Trophoblast cell (in vitro differentiated cells and primary cell): Measurements from ENCODE around the gene GRIN2A.

Source experiments
- DNase-seq, 2 donors: peaks; one replicate each; pipeline ENCODE4 v3.0.0-alpha.2; 2016
- H2AFZ ChIP-seq: 2 replicates; pipeline ENCODE4 v1.6.1; 2013; ENCODE audit warnings: low read length, moderate library complexity, mild to moderate bottlenecking; ENCODE audit not compliant: insufficient read depth, poor library complexity
- H2AK5ac ChIP-seq: 2 replicates; pipeline ENCODE4 v1.6.1; 2013; ENCODE audit warnings: mild to moderate bottlenecking, low read length
- H2BK120ac ChIP-seq: 2 replicates; pipeline ENCODE4 v1.6.1; 2013; ENCODE audit warnings: low read length, mild to moderate bottlenecking, moderate library complexity; ENCODE audit not compliant: insufficient read depth, poor library complexity
- H2BK12ac ChIP-seq: 2 replicates; pipeline ENCODE4 v1.6.1; 2013; ENCODE audit warnings: mild to moderate bottlenecking, low read length, moderate library complexity
- H2BK5ac ChIP-seq: 2 replicates; pipeline ENCODE4 v1.6.1; 2013; ENCODE audit warnings: low read length, low read depth, moderate library complexity, mild to moderate bottlenecking; ENCODE audit not compliant: poor library complexity
- H3K14ac ChIP-seq: 2 replicates; pipeline ENCODE4 v1.6.1; 2013; ENCODE audit warnings: mild to moderate bottlenecking, low read length
- H3K18ac ChIP-seq: 2 replicates; pipeline ENCODE4 v1.6.1; 2013; ENCODE audit warnings: mild to moderate bottlenecking, low read length
- H3K23ac ChIP-seq: 2 replicates; pipeline ENCODE4 v1.6.1; 2013; ENCODE audit warnings: low read length
- H3K27ac ChIP-seq: 2 replicates; pipeline ENCODE4 v1.5.1; 2013; ENCODE audit warnings: low read depth, mild to moderate bottlenecking, inconsistent platforms, low read length, moderate library complexity
- H3K27me3 ChIP-seq: 2 replicates; pipeline ENCODE4 v1.6.1; 2013; ENCODE audit warnings: inconsistent platforms, mild to moderate bottlenecking, low read length, moderate library complexity; ENCODE audit not compliant: insufficient read depth
- H3K36me3 ChIP-seq, 2 experiments: 1 replicate in 1 of 2; 2 replicates in 1 of 2; pipeline ENCODE4 v1.6.1; 2013; ENCODE audit warnings: low read length in 2 of 2, mild to moderate bottlenecking in 2 of 2, moderate library complexity in 1 of 2; ENCODE audit not compliant: insufficient read depth in 2 of 2, control insufficient read depth in 1 of 2
- H3K4ac ChIP-seq: 2 replicates; pipeline ENCODE4 v1.6.1; 2013; ENCODE audit warnings: low read depth, mild to moderate bottlenecking, low read length, moderate library complexity
- H3K4me1 ChIP-seq, 2 experiments: 1 replicate in 1 of 2; 2 replicates in 1 of 2; pipeline ENCODE4 v1.6.1; 2013; ENCODE audit warnings: low read length in 2 of 2, mild to moderate bottlenecking in 2 of 2, moderate library complexity in 1 of 2; ENCODE audit not compliant: insufficient read depth in 2 of 2, control insufficient read depth in 1 of 2
- H3K4me2 ChIP-seq: 2 replicates; pipeline ENCODE4 v1.6.1; 2013; ENCODE audit warnings: inconsistent platforms, mild to moderate bottlenecking, low read length, moderate library complexity
- H3K4me3 ChIP-seq: 2 replicates; pipeline ENCODE4 v1.5.1; 2013; ENCODE audit warnings: mild to moderate bottlenecking, low read depth, low read length, inconsistent platforms
- H3K79me1 ChIP-seq: one replicate; pipeline ENCODE4 v1.6.1; 2013; ENCODE audit warnings: low read length
- H3K79me2 ChIP-seq: 2 replicates; pipeline ENCODE4 v1.6.1; 2013; ENCODE audit warnings: low read length, mild to moderate bottlenecking; ENCODE audit not compliant: control insufficient read depth, insufficient read depth, poor library complexity
- H3K9ac ChIP-seq: 2 replicates; pipeline ENCODE4 v1.6.1; 2013; ENCODE audit warnings: mild to moderate bottlenecking, low read length
- H3K9me3 ChIP-seq: 2 replicates; pipeline ENCODE4 v1.6.1; 2013; ENCODE audit warnings: low read depth, mild to moderate bottlenecking, control low read depth, inconsistent platforms, low read length; ENCODE audit not compliant: insufficient read depth
- H4K12ac ChIP-seq: 2 replicates; pipeline ENCODE4 v1.6.1; 2013; ENCODE audit warnings: low read depth, mild to moderate bottlenecking, low read length, moderate library complexity
- H4K8ac ChIP-seq: 2 replicates; pipeline ENCODE4 v1.6.1; 2013; ENCODE audit warnings: low read depth, mild to moderate bottlenecking, low read length, moderate library complexity
- H4K91ac ChIP-seq: one replicate; pipeline ENCODE4 v1.6.1; 2013; ENCODE audit warnings: low read depth, mild to moderate bottlenecking, low read length, moderate library complexity
- WGBS: extraction: QIAGEN DNeasy Blood & Tissue Kit; methylation state at CpG from one replicate; pipeline ENCODE4 v1.1.7; 2013; ENCODE audit warnings: missing lambda C conversion rate; ENCODE audit not compliant: insufficient read length, insufficient coverage; ENCODE audit errors: extremely low coverage; 5-methylcytosine and 5-hydroxymethylcytosine counted together

GRIN2A gene

DNA sequence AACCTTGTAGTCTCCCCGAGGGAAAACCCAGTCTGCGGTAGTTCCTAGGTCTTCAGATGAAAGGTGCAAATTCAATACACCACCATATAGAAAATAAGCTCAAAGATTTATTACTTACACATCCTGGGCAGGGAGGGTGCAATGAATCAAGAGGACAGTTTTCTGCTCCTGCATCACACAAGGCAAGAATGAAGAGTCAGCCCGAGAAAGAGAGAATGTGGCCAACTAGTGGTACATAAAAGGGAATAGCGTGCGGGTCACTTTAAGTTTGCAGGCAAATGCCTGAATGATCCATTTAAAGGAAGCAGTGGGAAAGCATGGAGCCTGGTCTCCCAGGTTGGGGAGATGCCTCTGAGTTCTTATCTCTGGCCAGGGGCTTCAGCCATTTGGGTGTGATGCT is 403.4 kb downstream of the GRIN2A start:
- Histone ChIP-seq H3K4me3 (no peak overlapping the region), H2BK120ac (no peak overlapping the region), H4K91ac (no peak overlapping the region), H3K27ac (no peak overlapping the region), H3K18ac (no peak overlapping the region), H2BK5ac (no peak overlapping the region), H3K79me1 (no peaks in the 10 kb centered on the region), H3K36me3 (no peaks in the 10 kb centered on the region), H3K9ac (no peak overlapping the region), H3K27me3 (no peaks in the 10 kb centered on the region), H4K8ac (no peak overlapping the region), H3K4ac (no peak overlapping the region), H3K9me3 (no peaks in the 10 kb centered on the region), H2AK5ac (no peak overlapping the region), H2BK12ac (no peak overlapping the region), H3K14ac (no peak overlapping the region), H3K23ac (no peak overlapping the region), H3K4me1 (no peaks in the 10 kb centered on the region), H2AFZ (no peak overlapping the region), H3K79me2 (no peaks in the 10 kb centered on the region), H3K4me2 (no peak overlapping the region), H4K12ac (no peak overlapping the region)
- no CpG with 5 or more reads among the region's 5 CpGs for WGBS
- DNase-seq: no peak

DNA sequence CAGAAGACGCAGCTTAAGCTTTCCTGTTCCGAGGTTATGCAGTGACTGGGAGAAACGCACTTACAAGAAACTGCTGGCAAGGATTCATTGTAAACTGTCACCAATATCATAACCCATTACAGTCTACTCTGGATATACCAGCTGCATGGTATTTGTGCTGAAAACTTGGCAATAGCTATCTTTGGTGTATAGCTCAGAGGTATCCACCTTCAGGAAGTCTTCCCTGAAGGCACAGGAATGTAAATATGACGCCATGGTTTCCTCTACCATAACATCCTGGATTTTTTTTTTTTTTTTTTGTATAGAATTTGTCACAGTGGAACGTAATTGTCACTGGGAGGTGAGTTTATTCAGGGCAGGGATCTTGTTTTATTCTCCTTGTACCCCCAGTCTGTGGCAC is 406.2 kb downstream of the GRIN2A start:
- Histone ChIP-seq H3K4me3 (no peak overlapping the region), H2AK5ac (no peak overlapping the region), H4K12ac (no peak overlapping the region), H3K27ac (no peak overlapping the region), H4K91ac (no peak overlapping the region), H2BK5ac (no peak overlapping the region), H3K23ac (no peak overlapping the region), H3K79me2 (no peaks in the 10 kb centered on the region), H2BK12ac (no peak overlapping the region), H3K4me1 (no peaks in the 10 kb centered on the region), H3K14ac (no peak overlapping the region), H3K4ac (no peak overlapping the region), H3K4me2 (no peak overlapping the region), H3K9me3 (no peaks in the 10 kb centered on the region), H2AFZ (no peak overlapping the region), H2BK120ac (no peak overlapping the region), H3K27me3 (no peaks in the 10 kb centered on the region), H3K18ac (no peak overlapping the region), H3K9ac (no peak overlapping the region), H3K36me3 (no peaks in the 10 kb centered on the region), H4K8ac (no peak overlapping the region), H3K79me1 (no peaks in the 10 kb centered on the region)
- no peak for DNase-seq
- no CpG with 5 or more reads among the region's 5 CpGs for WGBS

DNA sequence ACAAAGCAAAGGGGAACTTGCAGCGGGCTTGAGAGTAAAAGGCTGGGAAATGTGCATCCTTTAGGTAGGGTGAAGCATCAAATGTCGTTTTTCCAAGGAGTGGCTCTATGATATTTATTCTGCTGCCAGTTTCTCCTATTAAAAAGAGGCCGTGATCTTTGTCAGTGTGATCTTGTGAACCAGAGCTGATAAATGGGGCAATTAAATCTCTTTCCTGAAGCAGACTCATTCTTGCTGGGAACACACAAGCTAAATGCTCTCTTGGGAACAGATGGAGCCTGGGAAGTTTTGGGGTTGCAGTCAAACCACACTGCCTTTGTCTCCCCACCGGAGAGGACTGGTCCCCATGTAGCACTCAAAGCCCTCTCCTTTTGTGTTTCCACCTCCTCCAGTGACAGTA is 408.9 kb downstream of the GRIN2A start:
- H2AK5ac ChIP-seq: no peak overlapping the region
- no peak overlapping the region for H3K23ac ChIP-seq
- H3K4me3 ChIP-seq: no peak overlapping the region
- H3K4ac ChIP-seq: no peak overlapping the region
- no CpG with 5 or more reads among the region's 4 CpGs for whole genome bisulfite sequencing
- H3K36me3 ChIP-seq: no peaks in the 10 kb centered on the region
- no peak overlapping the region for H3K27ac ChIP-seq
- no peak overlapping the region for H3K18ac ChIP-seq
- H3K9me3 ChIP-seq: no peaks in the 10 kb centered on the region
- no peak overlapping the region for H3K9ac ChIP-seq
- H2BK12ac ChIP-seq: no peak overlapping the region
- no peak overlapping the region for H4K91ac ChIP-seq
- H3K4me2 ChIP-seq: no peak overlapping the region
- DNase-seq: no peak
- no peak overlapping the region for H2AFZ ChIP-seq
- H3K4me1 ChIP-seq: no peaks in the 10 kb centered on the region
- H2BK5ac ChIP-seq: no peak overlapping the region
- no peaks in the 10 kb centered on the region for H3K79me1 ChIP-seq
- no peak overlapping the region for H4K8ac ChIP-seq
- H2BK120ac ChIP-seq: no peak overlapping the region
- no peak overlapping the region for H4K12ac ChIP-seq
- no peaks in the 10 kb centered on the region for H3K27me3 ChIP-seq
- H3K14ac ChIP-seq: no peak overlapping the region
- H3K79me2 ChIP-seq: no peaks in the 10 kb centered on the region

DNA sequence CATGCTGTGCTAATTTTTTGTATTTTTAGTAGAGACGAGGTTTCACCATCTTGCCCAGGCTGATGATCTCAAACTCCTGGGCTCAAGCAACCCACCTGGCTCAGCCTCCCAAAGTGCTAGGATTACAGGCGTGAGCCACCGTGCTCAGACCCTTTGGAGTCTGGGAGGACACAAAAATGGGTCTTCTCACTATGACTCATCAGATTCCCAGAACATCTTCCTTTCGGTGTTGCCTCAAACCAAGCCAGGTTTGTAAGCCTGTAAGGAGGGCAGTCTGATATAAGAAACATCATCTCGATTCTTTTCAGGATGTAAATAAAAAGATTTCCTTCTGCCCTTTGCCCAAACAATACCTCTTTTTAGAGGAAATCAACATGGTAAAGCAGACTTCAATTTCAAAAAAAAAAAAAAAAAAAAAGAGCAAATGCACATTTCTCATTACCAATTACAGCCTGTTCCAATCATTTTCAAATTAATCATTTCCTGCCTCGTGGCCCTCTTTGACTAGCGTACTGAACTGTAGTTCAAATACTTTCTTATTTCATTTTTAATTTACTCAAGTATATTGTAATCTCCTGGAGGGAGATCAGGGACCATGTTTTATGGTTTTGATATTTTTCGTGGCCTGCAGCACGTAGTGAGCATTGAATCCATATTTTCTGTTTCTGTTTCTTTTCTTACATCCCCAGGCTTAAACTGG is 409.6 kb downstream of the GRIN2A start:
- Histone ChIP-seq H3K79me2 (no peaks in the 10 kb centered on the region), H2BK5ac (no peak overlapping the region), H2BK120ac (no peak overlapping the region), H3K9ac (no peak overlapping the region), H3K27me3 (no peaks in the 10 kb centered on the region), H3K4me2 (no peak overlapping the region), H3K9me3 (no peaks in the 10 kb centered on the region), H3K27ac (no peak overlapping the region), H3K4ac (no peak overlapping the region), H3K4me1 (no peaks in the 10 kb centered on the region), H4K91ac (no peak overlapping the region), H3K14ac (no peak overlapping the region), H2AK5ac (no peak overlapping the region), H2AFZ (no peak overlapping the region), H3K4me3 (no peak overlapping the region), H3K23ac (no peak overlapping the region), H4K12ac (no peak overlapping the region), H4K8ac (no peak overlapping the region), H3K36me3 (no peaks in the 10 kb centered on the region), H3K79me1 (no peaks in the 10 kb centered on the region), H2BK12ac (no peak overlapping the region), H3K18ac (no peak overlapping the region)
- no peak for DNase-seq
- no CpG with 5 or more reads among the region's 9 CpGs for WGBS
